ENCODE data around the gene HOXC5.

The HOXC5 gene

DNA sequence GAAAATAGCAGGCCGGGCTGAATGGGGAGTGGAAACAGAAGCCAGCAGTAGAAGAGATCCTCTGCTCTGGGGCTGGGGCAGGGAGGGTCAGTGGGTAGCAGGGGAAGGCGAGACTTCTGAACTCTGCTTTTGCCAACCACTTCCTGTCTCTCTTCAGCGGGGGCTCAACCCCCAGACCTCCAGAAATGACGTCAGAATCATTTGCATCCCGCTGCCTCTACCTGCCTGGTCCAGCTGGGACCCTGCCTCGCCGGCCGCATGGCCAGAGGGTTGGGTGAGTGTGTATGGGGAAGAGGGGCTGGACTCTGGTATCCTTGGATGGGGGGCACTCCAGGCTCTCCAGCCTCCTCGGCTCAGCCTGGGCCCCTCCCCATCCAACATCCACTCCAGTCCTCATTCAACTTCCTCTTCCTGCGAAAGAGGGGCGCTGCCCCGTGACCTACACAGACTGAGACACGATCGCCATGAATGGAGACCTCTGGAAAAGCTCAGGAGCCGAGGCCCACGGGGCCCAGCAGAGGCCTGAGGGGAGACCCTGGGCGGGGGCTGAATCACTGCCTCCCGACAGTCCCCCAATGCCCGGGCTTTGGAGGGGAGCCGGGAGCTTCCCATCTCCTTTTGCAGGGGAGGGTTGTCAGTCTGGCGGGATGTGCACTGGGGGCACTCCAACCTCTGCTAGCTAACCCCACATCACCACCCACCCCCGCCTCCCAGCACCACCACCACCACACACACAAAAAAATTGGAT is 20.3 kb downstream of the HOXC5 start:
- TF ChIP-seq, protein P1, sequence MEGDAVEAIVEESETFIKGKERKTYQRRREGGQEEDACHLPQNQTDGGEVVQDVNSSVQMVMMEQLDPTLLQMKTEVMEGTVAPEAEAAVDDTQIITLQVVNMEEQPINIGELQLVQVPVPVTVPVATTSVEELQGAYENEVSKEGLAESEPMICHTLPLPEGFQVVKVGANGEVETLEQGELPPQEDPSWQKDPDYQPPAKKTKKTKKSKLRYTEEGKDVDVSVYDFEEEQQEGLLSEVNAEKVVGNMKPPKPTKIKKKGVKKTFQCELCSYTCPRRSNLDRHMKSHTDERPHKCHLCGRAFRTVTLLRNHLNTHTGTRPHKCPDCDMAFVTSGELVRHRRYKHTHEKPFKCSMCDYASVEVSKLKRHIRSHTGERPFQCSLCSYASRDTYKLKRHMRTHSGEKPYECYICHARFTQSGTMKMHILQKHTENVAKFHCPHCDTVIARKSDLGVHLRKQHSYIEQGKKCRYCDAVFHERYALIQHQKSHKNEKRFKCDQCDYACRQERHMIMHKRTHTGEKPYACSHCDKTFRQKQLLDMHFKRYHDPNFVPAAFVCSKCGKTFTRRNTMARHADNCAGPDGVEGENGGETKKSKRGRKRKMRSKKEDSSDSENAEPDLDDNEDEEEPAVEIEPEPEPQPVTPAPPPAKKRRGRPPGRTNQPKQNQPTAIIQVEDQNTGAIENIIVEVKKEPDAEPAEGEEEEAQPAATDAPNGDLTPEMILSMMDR (conservative IDR thresholded peaks at IDR 0.05; ENCODE audit: low read length), result no peak
- no peak for DNase-seq (ENCODE audit: low read depth)
- no peak overlapping the region for H3K4me3 ChIP-seq (ENCODE audit: low read length)

DNA sequence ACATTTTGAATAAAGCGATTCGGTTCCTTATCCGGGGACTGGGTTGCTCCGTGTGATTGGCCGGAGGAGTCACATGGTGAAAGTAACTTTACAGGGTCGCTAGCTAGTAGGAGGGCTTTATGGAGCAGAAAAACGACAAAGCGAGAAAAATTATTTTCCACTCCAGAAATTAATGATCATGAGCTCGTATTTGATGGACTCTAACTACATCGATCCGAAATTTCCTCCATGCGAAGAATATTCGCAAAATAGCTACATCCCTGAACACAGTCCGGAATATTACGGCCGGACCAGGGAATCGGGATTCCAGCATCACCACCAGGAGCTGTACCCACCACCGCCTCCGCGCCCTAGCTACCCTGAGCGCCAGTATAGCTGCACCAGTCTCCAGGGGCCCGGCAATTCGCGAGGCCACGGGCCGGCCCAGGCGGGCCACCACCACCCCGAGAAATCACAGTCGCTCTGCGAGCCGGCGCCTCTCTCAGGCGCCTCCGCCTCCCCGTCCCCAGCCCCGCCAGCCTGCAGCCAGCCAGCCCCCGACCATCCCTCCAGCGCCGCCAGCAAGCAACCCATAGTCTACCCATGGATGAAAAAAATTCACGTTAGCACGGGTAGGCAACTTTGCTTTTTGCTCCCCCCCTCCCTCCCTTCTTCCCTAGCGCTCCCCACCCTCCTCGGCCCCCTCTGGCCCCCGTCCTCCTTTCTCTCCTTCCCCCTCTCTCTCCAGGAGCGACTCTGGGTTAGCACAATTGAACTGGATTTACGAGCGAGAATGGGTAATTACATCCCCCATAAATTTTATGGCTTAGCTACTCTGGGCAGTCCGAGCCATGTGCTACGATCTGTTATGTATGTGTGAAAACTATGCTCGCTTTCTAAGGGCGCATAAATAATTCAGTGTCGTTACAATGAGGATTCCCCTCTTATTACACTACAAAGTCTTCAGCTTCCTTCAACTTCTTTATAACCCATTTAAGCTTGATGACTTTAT is 21.2 kb downstream of the HOXC5 start, which contains the start of gene HOXC4:
TSS of gene HOXC4 (plus strand) at position 85 of the 991 bp plus-strand sequence. CDS start at position 173, 88 bp downstream.
- TF ChIP-seq, protein P1 (conservative IDR thresholded peaks at IDR 0.05; ENCODE audit: low read length), result no peak
- no peak within 1 kb of the TSS for H3K4me3 ChIP-seq (ENCODE audit: low read length)
- no peak for DNase-seq (ENCODE audit: low read depth)

DNA sequence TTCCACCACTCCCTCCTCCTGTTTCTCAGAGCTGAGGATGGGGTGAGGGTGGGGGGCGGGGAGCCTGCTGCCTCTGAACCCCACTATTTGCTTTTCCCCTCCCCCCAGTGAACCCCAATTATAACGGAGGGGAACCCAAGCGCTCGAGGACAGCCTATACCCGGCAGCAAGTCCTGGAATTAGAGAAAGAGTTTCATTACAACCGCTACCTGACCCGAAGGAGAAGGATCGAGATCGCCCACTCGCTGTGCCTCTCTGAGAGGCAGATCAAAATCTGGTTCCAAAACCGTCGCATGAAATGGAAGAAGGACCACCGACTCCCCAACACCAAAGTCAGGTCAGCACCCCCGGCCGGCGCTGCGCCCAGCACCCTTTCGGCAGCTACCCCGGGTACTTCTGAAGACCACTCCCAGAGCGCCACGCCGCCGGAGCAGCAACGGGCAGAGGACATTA is 21.9 kb downstream of the HOXC5 start:
- no peak for DNase-seq (ENCODE audit: low read depth)
- TF ChIP-seq, protein P1 (conservative IDR thresholded peaks at IDR 0.05; ENCODE audit: low read length), result no peak
- H3K4me3 ChIP-seq (ENCODE audit: low read length), result no peak overlapping the region

DNA sequence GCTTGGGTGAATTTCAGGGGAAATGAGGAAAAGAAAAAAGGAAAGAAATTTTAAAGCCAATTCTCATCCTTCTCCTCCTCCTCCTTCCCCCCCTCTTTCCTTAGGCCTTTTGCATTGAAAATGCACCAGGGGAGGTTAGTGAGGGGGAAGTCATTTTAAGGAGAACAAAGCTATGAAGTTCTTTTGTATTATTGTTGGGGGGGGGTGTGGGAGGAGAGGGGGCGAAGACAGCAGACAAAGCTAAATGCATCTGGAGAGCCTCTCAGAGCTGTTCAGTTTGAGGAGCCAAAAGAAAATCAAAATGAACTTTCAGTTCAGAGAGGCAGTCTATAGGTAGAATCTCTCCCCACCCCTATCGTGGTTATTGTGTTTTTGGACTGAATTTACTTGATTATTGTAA is 22.7 kb downstream of the HOXC5 start:
- DNase-seq (ENCODE audit: low read depth), result no peak
- TF ChIP-seq, protein P1 (conservative IDR thresholded peaks at IDR 0.05; ENCODE audit: low read length), result no peak
- H3K4me3 ChIP-seq (ENCODE audit: low read length), result no peak overlapping the region

DNA sequence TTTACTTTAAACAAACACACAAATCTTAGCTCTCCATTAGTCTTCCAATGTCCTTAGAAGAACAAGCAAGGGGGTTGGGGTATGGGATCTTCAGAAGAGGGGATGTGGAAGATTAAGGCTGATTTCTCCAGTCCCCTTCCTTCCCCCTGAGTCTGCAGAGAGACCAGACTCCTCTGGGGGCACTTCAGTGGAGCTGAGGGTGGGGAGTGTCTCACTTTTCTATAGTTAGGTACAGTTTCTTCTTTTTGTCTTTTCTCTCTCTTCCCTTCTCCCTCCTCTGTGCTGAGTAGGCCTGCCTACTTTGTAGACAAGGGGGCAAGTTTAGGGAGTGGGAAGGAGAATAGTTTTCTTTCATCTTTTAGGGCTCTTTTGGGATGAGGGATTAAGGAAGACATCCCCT is 23.3 kb downstream of the HOXC5 start:
- TF ChIP-seq, protein P1 (conservative IDR thresholded peaks at IDR 0.05; ENCODE audit: low read length), result no peak
- DNase-seq (ENCODE audit: low read depth), result no peak
- H3K4me3 ChIP-seq (ENCODE audit: low read length), result no peak overlapping the region

DNA sequence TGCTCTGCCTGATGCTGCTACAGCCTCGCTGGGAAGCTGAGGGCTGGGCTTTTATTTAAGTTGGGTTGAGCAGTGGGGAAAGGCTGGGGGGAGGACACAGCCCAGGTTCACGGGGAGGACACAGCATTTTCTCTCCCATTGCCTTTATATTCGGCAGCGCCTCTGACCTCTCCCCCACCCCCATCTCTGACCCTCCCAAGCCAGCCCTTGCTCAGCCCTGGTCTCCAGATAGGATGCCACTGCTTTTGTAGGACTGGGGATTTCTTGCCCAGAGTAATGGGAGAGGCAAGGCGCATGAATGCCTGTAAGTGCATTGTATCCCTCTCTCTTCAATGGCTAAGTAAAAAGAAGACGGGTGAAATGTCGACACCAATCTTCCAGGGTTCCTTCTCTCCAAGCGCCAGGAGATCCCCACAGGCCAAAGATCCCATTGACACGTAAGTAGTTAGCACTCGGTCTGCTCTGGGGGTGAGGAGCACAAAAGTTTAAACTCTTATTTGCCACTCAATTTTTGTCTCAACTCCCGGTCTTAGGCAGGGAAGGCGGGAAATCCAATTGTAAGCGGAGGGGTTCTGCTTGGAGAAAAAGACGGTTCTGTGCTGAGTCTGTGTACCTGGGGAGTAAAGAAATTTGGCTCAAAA is 25.4 kb downstream of the HOXC5 start:
- no peak for DNase-seq (ENCODE audit: low read depth)
- H3K4me3 ChIP-seq (ENCODE audit: low read length), result no peak overlapping the region
- TF ChIP-seq, protein P1 (conservative IDR thresholded peaks at IDR 0.05; ENCODE audit: low read length), result no peak

Data from AG10803 (cell line).